ENCODE data around the gene TEAD1. TPM values are rescaled to one million over a fixed set of nuclear protein-coding genes. Genes with fewer than 3 reads are reported as not detected.
A peak's percentile ranks its signal among the peaks of the same experiment; 100 is the strongest.

Gene TEAD1
- total and polyA plus RNA-seq, 7 experiments from 2014 or later: 0.02 to 0.22 (median 0.07) TPM; not detected in 4

DNA sequence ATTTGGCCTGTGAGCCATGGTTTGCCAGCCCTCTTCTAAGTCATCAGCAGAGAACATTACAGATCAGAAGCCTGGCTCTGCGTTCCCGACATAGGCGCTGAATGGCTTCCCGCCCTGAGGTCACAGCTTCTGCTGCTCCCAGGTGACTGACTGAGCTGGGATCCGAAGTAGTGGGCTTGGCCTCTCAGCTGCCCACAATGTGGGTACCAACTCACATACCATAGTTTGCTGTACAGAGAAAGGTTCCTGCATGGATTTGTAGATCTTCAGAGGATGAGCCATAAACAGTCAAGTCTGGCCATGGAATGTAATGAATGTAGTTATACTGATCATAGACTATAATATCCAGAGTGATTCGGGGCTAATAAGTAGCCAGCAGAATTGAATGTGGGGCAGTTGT lies 42.6 kb downstream of the TEAD1 start:
- Mint-ChIP-seq H3K4me1 (peaks cover 11 to 28% (median 17%) of the 10 kb centered on the region in 7 donors), H3K9me3 (peaks cover 0 to 3% (median 0%) of the 10 kb centered on the region in 11 donors), H3K4me3 (no peak overlapping the region), H3K36me3 (no peaks in the 10 kb centered on the region), H3K27ac (no peak overlapping the region), H3K27me3 (peaks cover 55 to 84% (median 71%) of the 10 kb centered on the region in 5 donors)
- DNase-seq: no peak
- peaks cover 7 to 17% of the 10 kb centered on the region in 2 donors for H3K4me1 ChIP-seq (ENCODE audit: control insufficient read depth in 2 of 2, insufficient read depth in 2 of 2, low read length in 2 of 2)
- no peaks in the 10 kb centered on the region for H3K36me3 ChIP-seq (ENCODE audit: control insufficient read depth in 2 of 3, insufficient read depth in 3 of 3, low read length in 3 of 3)
- ATAC-seq: no peak
- H3K4me3 ChIP-seq (ENCODE audit: low read length): no peak overlapping the region
- ChIA-PET POLR2A (no interaction called here), CTCF (no interaction called here)
- no peaks in the 10 kb centered on the region for H3K9me3 ChIP-seq (ENCODE audit: control insufficient read depth in 2 of 3, low read length in 3 of 3)
- H3K27ac ChIP-seq (ENCODE audit: low read depth, low read length): no peak overlapping the region
- peaks cover 0 to 6% of the 10 kb centered on the region in 2 donors for H3K27me3 ChIP-seq (ENCODE audit: control insufficient read depth in 2 of 2, insufficient read depth in 2 of 2, low read length in 2 of 2)
- intact Hi-C loops (cut with micrococcal nuclease): loop anchor here in 1 of 2 donors (5.0 kb wide), 1 partner anchor 40 kb away; no protein-coding TSS in a partner anchor

DNA sequence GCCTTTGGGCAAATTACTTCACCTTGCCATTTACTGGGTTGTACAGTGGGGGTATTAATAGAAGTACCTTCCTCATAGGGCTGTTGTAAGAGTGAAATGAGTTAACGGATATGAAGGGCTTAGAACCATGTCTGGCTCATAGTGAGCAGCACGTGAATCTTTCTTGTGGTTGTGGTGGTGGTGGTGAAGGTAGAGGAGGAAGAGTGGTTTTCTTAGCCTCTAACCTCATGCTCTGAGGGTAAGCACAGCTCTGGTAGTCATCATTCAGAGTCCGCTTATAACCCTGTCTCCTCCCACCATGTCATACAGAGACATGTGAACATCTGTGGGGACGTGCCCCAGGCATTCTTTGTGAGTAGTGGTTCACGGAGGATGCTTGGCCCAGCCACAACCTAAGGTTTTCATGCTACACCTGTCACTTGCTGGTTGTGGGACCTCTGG lies 43.6 kb downstream of the TEAD1 start:
- H3K4me3 Mint-ChIP-seq: peak overlapping the region in 9 of 10 donors; percentile 0 to 51 (median 20)

DNA sequence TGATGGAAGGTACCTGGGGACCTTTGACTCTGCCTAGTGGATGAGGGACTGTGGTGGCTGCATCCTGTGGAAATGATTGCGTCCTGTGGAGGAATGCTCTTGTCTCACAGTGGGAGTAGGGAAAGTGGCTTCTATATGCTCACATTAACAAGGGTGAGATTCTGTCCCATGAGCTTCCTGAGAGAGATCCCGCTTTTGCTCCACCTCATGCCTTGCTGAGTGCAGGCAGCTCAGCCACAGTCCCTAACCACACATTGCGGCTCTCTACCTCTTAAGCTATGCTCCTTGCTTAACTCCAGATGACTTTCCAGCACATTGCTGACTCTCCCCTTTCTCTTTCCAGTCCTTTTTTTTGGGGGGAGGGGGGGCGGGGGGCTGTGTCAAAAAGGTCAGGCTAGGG lies 45.0 kb downstream of the TEAD1 start:
- no peak overlapping the region for H3K27ac Mint-ChIP-seq
- H3K27me3 Mint-ChIP-seq: peaks cover 66 to 87% (median 78%) of the 10 kb centered on the region in 5 donors
- H3K36me3 Mint-ChIP-seq: no peaks in the 10 kb centered on the region
- DNase-seq (no peak), ATAC-seq (no peak)
- H3K4me3 Mint-ChIP-seq: no peak overlapping the region
- H3K9me3 Mint-ChIP-seq: peaks cover 0 to 3% (median 0%) of the 10 kb centered on the region in 11 donors
- H3K9me3 ChIP-seq (ENCODE audit: control insufficient read depth in 2 of 3, low read length in 3 of 3): no peaks in the 10 kb centered on the region
- peaks cover 11 to 32% (median 17%) of the 10 kb centered on the region in 7 donors for H3K4me1 Mint-ChIP-seq
- H3K36me3 ChIP-seq (ENCODE audit: control insufficient read depth in 2 of 3, insufficient read depth in 3 of 3, low read length in 3 of 3): no peaks in the 10 kb centered on the region
- ChIA-PET POLR2A (no interaction called here), CTCF (no interaction called here)
- intact Hi-C loops (cut with micrococcal nuclease): loop anchor here (2.0 to 5.0 kb wide), 2 partner anchors 42 to 44 kb away; partner anchors contain the start of gene TEAD1 (in 1 of the 2)
- H3K27ac ChIP-seq (ENCODE audit: low read depth, low read length): no peak overlapping the region
- peaks cover 7 to 17% of the 10 kb centered on the region in 2 donors for H3K4me1 ChIP-seq (ENCODE audit: control insufficient read depth in 2 of 2, insufficient read depth in 2 of 2, low read length in 2 of 2)
- H3K27me3 ChIP-seq (ENCODE audit: control insufficient read depth in 2 of 2, insufficient read depth in 2 of 2, low read length in 2 of 2): peaks cover 4 to 14% of the 10 kb centered on the region in 2 donors
- no peak overlapping the region for H3K4me3 ChIP-seq (ENCODE audit: low read length)

More for the DNA sequence above, 43.6 kb downstream of the TEAD1 start:
- Histone ChIP-seq H3K9me3 (ENCODE audit: control insufficient read depth in 2 of 3, low read length in 3 of 3) (no peaks in the 10 kb centered on the region), H3K4me3 (ENCODE audit: low read length) (no peak overlapping the region), H3K27ac (ENCODE audit: low read depth, low read length) (no peak overlapping the region), H3K4me1 (ENCODE audit: control insufficient read depth in 2 of 2, insufficient read depth in 2 of 2, low read length in 2 of 2) (peaks cover 7 to 17% of the 10 kb centered on the region in 2 donors), H3K27me3 (ENCODE audit: control insufficient read depth in 2 of 2, insufficient read depth in 2 of 2, low read length in 2 of 2) (peaks cover 4 to 10% of the 10 kb centered on the region in 2 donors), H3K36me3 (ENCODE audit: control insufficient read depth in 2 of 3, insufficient read depth in 3 of 3, low read length in 3 of 3) (no peaks in the 10 kb centered on the region)
- H3K27ac Mint-ChIP-seq: peak overlapping the region in 5 of 9 donors; percentile 17 to 83 (median 49)
- H3K9me3 Mint-ChIP-seq: peaks cover 0 to 3% (median 0%) of the 10 kb centered on the region in 11 donors
- peak in 8 of 9 donors; percentile 43 to 78 (median 76) for DNase-seq
- H3K36me3 Mint-ChIP-seq: no peaks in the 10 kb centered on the region
- H3K27me3 Mint-ChIP-seq: peaks cover 59 to 84% (median 73%) of the 10 kb centered on the region in 5 donors
- intact Hi-C loops (cut with micrococcal nuclease): loop anchor here (2.0 to 5.0 kb wide), 2 partner anchors 41 to 43 kb away; partner anchors contain the start of gene TEAD1 (in 1 of the 2)
- ChIA-PET CTCF (interaction anchor here (0.7 kb wide), 1 partner anchor 24 kb away, joined by 4 read pairs; no protein-coding TSS in a partner anchor), POLR2A (no interaction called here)
- peak; percentile 91 for ATAC-seq
- peaks cover 11 to 28% (median 17%) of the 10 kb centered on the region in 7 donors for H3K4me1 Mint-ChIP-seq

DNA sequence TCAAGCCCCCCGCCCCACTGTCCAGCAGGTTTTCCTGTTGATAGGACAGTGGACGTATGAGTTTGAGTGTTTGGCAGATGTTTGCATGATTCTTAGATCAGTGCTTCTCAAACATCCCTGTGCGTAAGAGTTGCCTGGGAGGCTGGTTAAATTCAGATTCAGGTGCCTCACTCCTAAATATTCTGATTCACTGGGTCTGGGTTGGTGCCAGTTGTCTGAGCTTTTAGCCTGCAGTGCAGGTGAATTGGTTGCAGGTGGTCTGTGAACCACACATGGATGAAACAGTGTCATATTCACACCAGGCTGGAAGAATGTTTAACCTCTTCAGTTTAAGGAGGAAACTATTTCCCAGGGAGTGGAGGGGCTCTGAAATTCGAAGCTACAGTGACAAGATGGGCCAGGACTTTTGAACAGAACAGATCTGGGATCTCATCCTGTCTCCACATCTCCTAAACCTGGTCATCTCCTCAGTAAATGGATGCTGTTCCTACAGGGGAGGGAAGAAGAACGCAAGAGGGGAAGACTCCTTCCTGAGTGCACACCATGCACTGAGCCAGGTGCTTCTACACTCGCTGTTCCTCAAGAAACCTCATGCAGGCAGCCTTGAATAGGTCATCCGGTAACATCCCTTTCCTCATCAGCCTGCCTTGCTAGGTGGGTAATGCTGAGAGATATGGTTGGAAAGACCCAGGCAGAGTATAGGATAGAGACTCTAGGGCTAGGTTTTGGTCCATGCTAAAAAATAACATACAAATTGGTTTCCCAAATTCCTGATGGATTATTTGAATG lies 47.8 kb downstream of the TEAD1 start:
- Histone ChIP-seq H3K4me1 (ENCODE audit: control insufficient read depth in 2 of 2, insufficient read depth in 2 of 2, low read length in 2 of 2) (peaks cover 7 to 17% of the 10 kb centered on the region in 2 donors), H3K27me3 (ENCODE audit: control insufficient read depth in 2 of 2, insufficient read depth in 2 of 2, low read length in 2 of 2) (peaks cover 4 to 20% of the 10 kb centered on the region in 2 donors), H3K27ac (ENCODE audit: low read depth, low read length) (no peak overlapping the region), H3K9me3 (ENCODE audit: control insufficient read depth in 2 of 3, low read length in 3 of 3) (no peaks in the 10 kb centered on the region), H3K36me3 (ENCODE audit: control insufficient read depth in 2 of 3, insufficient read depth in 3 of 3, low read length in 3 of 3) (no peaks in the 10 kb centered on the region), H3K4me3 (ENCODE audit: low read length) (no peak overlapping the region)
- no peak overlapping the region for H3K4me3 Mint-ChIP-seq
- intact Hi-C loops (cut with micrococcal nuclease): no loop called here
- no peak for DNase-seq
- H3K27ac Mint-ChIP-seq: no peak overlapping the region
- peaks cover 0 to 5% (median 0%) of the 10 kb centered on the region in 5 donors for H3K36me3 Mint-ChIP-seq
- H3K9me3 Mint-ChIP-seq: peaks cover 0 to 3% (median 0%) of the 10 kb centered on the region in 11 donors
- ATAC-seq: no peak
- CTCF ChIA-PET: no interaction called here
- peaks cover 71 to 80% (median 75%) of the 10 kb centered on the region in 5 donors for H3K27me3 Mint-ChIP-seq
- POLR2A ChIA-PET: no interaction called here
- H3K4me1 Mint-ChIP-seq: peaks cover 9 to 31% (median 22%) of the 10 kb centered on the region in 7 donors

DNA sequence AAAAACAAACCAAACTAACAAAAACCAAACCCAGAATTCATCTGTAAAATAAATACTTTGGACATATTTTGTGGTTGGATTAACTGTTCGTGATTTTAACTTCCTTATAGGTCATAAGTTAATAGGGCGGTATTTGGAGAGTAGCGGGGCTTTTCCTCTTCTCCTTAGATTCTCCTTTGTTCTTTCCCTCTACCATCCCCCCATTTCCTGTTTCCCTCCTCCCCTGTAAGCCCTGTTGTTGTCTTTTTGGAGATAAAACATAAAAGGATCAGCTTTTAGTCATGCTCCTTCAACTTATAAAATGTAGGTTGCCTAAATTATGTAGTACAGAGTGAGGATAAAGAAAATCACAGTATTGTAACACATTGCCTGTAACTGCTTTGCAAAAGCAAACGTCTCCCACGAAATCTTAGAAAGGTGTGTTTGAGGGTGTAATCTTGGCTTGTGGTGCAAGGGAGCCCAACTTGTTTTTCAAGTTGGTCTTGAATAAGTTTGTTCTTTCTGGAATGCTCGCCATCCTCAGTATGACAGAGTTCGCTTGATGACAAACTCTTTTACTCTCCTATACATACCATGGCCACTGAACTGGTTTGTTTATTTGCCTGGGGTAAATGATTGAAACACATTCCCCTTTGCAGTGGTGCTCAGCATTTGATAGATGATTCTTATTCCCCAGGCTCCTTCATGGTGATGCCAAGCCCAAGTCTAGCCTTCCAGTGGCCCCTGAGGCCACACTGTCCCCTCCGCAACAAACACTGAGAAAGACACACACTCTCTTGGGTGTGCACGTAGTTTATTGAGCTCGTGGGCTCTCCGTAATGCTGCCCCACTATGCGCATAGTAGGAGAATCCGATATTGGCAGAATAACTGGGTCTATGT lies 49.4 kb downstream of the TEAD1 start:
- Mint-ChIP-seq H3K9me3 (no peaks in the 10 kb centered on the region), H3K27me3 (peaks cover 69 to 85% (median 76%) of the 10 kb centered on the region in 5 donors), H3K27ac (peak overlapping the region in 1 of 9 donors; percentile 37), H3K4me3 (no peak overlapping the region), H3K36me3 (peaks cover 0 to 5% (median 0%) of the 10 kb centered on the region in 5 donors), H3K4me1 (peaks cover 0 to 15% (median 7%) of the 10 kb centered on the region in 7 donors)
- Histone ChIP-seq H3K4me1 (ENCODE audit: control insufficient read depth in 2 of 2, insufficient read depth in 2 of 2, low read length in 2 of 2) (peaks cover under 1 to 6% of the 10 kb centered on the region in 2 donors), H3K4me3 (ENCODE audit: low read length) (no peak overlapping the region), H3K36me3 (ENCODE audit: control insufficient read depth in 2 of 3, insufficient read depth in 3 of 3, low read length in 3 of 3) (no peaks in the 10 kb centered on the region), H3K27ac (ENCODE audit: low read depth, low read length) (no peak overlapping the region), H3K9me3 (ENCODE audit: control insufficient read depth in 2 of 3, low read length in 3 of 3) (no peaks in the 10 kb centered on the region), H3K27me3 (ENCODE audit: control insufficient read depth in 2 of 2, insufficient read depth in 2 of 2, low read length in 2 of 2) (peaks cover 4 to 20% of the 10 kb centered on the region in 2 donors)
- intact Hi-C loops (cut with micrococcal nuclease): no loop called here
- CTCF ChIA-PET: no interaction called here
- no peak for ATAC-seq
- POLR2A ChIA-PET: no interaction called here
- no peak for DNase-seq

DNA sequence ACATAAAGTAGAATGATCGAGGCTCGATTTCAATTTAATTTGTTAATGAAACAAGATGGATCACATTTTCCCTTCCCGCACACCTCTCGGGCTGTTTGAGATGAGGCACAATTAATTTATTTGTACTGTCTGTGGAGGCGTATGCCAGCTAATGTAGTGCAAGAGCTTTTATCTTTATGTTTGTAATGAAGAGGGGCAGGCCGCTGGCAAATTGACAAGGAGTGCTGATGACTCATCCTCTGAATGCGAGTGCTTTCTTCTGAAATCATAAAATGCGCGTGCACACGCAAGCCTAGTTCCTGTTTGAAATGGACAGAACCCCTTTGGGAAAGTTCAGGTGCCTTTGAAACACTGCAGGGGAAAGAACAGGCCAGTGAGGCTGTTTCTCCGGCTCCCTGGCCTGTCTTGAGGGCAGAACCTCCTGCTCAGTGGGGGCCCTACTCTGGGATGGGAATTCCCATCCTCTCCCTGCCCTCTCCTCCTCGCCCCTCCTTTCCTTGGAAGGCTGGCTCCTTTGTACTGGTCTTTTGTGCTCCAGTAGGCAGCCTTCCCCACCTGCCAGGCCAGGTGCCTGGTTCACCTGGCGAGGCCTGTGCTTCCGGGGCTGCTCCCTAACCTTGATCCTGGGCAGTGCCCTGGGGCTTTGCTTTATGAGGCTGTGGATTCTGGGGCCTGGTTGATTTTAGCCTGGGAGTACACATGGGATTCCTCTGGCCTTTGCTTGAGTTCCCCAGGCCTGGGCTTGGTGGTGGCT lies 50.3 kb downstream of the TEAD1 start:
- DNase-seq (no peak), ATAC-seq (no peak)
- no peaks in the 10 kb centered on the region for H3K9me3 ChIP-seq (ENCODE audit: control insufficient read depth in 2 of 3, low read length in 3 of 3)
- no peak overlapping the region for H3K4me3 ChIP-seq (ENCODE audit: low read length)
- CTCF ChIA-PET: no interaction called here
- peaks cover 0 to 11% (median 4%) of the 10 kb centered on the region in 7 donors for H3K4me1 Mint-ChIP-seq
- H3K36me3 ChIP-seq (ENCODE audit: control insufficient read depth in 2 of 3, insufficient read depth in 3 of 3, low read length in 3 of 3): no peaks in the 10 kb centered on the region
- peaks cover 4 to 20% of the 10 kb centered on the region in 2 donors for H3K27me3 ChIP-seq (ENCODE audit: control insufficient read depth in 2 of 2, insufficient read depth in 2 of 2, low read length in 2 of 2)
- no peak overlapping the region for H3K4me3 Mint-ChIP-seq
- no peak overlapping the region for H3K27ac Mint-ChIP-seq
- no peaks in the 10 kb centered on the region for H3K9me3 Mint-ChIP-seq
- H3K27me3 Mint-ChIP-seq: peaks cover 67 to 89% (median 78%) of the 10 kb centered on the region in 5 donors
- no peaks in the 10 kb centered on the region for H3K4me1 ChIP-seq (ENCODE audit: control insufficient read depth in 2 of 2, insufficient read depth in 2 of 2, low read length in 2 of 2)
- intact Hi-C loops (cut with micrococcal nuclease): no loop called here
- no peak overlapping the region for H3K27ac ChIP-seq (ENCODE audit: low read depth, low read length)
- POLR2A ChIA-PET: no interaction called here
- H3K36me3 Mint-ChIP-seq: peaks cover 0 to 5% (median 0%) of the 10 kb centered on the region in 5 donors

Measured in naive thymus-derived CD4-positive, alpha-beta T cell (primary cell).